Naive thymus-derived CD4-positive, alpha-beta T cell (primary cell): ENCODE results near the gene DHRS1. TPM values are rescaled to one million over a fixed set of nuclear protein-coding genes. Genes with fewer than 3 reads are reported as not detected.

Experiments used
- ATAC-seq: fragments of 150-1000 bp; cut with Tn5 transposase; 2 replicates; pipeline ENCODE4 v1.10.0; 2021; ENCODE audit warnings: mild to moderate bottlenecking, moderate library complexity
- CTCF ChIA-PET: fragments of 350-600 bp; sonication (Branson Sonifier 250); formaldehyde crosslinking; loops from one replicate; lab custom pipeline; 2021; ENCODE audit warnings: antibody characterized with exemption; lab: Charles Lee
- POLR2A ChIA-PET: fragments of 350-600 bp; sonication (Branson Sonifier 250); formaldehyde crosslinking; loops from one replicate; lab custom pipeline; 2021; ENCODE audit warnings: antibody characterized with exemption, inconsistent platforms; lab: Charles Lee
- DNase-seq, 9 donors: peaks; one replicate each; pipeline versions ENCODE4 v3.0.0 to v3.0.0-alpha.2; 2020 to 2022; ENCODE audit warnings: mixed read lengths in 1 of 9
- H3K27ac ChIP-seq: one replicate; pipeline ENCODE4 v1.7.0; 2013; ENCODE audit warnings: mild to moderate bottlenecking, low read depth, low read length, moderate library complexity
- H3K27me3 ChIP-seq, 2 donors: one replicate each; pipeline ENCODE4 v1.7.0; 2013; ENCODE audit warnings: low read length in 2 of 2, mild to moderate bottlenecking in 2 of 2, moderate library complexity in 2 of 2; ENCODE audit not compliant: control insufficient read depth in 2 of 2, insufficient read depth in 2 of 2
- H3K36me3 ChIP-seq, 3 experiments: 1 replicate in 2 of 3; 2 replicates in 1 of 3; pipeline ENCODE4 v1.7.0; 2013; ENCODE audit warnings: low read length in 3 of 3, mild to moderate bottlenecking in 3 of 3, moderate library complexity in 1 of 3; ENCODE audit not compliant: insufficient read depth in 3 of 3, control insufficient read depth in 2 of 3
- H3K4me1 ChIP-seq, 2 donors: one replicate each; pipeline ENCODE4 v1.7.0; 2013; ENCODE audit warnings: low read length in 2 of 2, mild to moderate bottlenecking in 2 of 2, moderate library complexity in 1 of 2; ENCODE audit not compliant: control insufficient read depth in 2 of 2, insufficient read depth in 2 of 2
- H3K4me3 ChIP-seq: 2 replicates; pipeline ENCODE4 v1.7.0; 2013; ENCODE audit warnings: mild to moderate bottlenecking, low read length
- H3K9me3 ChIP-seq, 3 experiments: 1 replicate in 2 of 3; 2 replicates in 1 of 3; pipeline ENCODE4 v1.7.0; 2013; ENCODE audit warnings: low read length in 3 of 3; ENCODE audit not compliant: control insufficient read depth in 2 of 3
- H3K27ac Mint-ChIP-seq, 9 donors: one replicate each; pipeline ENCODE4 v1.8.0; 2020 to 2022; ENCODE audit warnings: mixed read lengths in 9 of 9, mild to moderate bottlenecking in 8 of 9, moderate library complexity in 5 of 9, inconsistent platforms in 2 of 9
- H3K27me3 Mint-ChIP-seq, 5 donors: one replicate each; pipeline ENCODE4 v1.8.0; 2021 to 2022; ENCODE audit warnings: mixed read lengths in 5 of 5, mild to moderate bottlenecking in 1 of 5
- H3K36me3 Mint-ChIP-seq, 5 donors: one replicate each; pipeline ENCODE4 v1.8.0; 2020 to 2022; ENCODE audit warnings: mixed read lengths in 5 of 5, mild to moderate bottlenecking in 3 of 5, inconsistent platforms in 1 of 5
- H3K4me1 Mint-ChIP-seq, 7 donors: one replicate each; pipeline ENCODE4 v1.8.0; 2020 to 2022; ENCODE audit warnings: mixed read lengths in 7 of 7, mild to moderate bottlenecking in 3 of 7, inconsistent platforms in 1 of 7
- H3K4me3 Mint-ChIP-seq, 10 donors: one replicate each; pipeline ENCODE4 v1.8.0; 2020 to 2022; ENCODE audit warnings: mild to moderate bottlenecking in 10 of 10, mixed read lengths in 10 of 10, moderate library complexity in 6 of 10, inconsistent platforms in 2 of 10
- H3K9me3 Mint-ChIP-seq, 11 donors: one replicate each; pipeline ENCODE4 v1.8.0; 2020 to 2022; ENCODE audit warnings: mixed read lengths in 11 of 11, mild to moderate bottlenecking in 4 of 11, inconsistent platforms in 1 of 11, moderate library complexity in 1 of 11
- intact Hi-C, 2 donors: fragments of 100-400 bp; cut with micrococcal nuclease; formaldehyde crosslinking; loops; one replicate each; pipeline ENCODE4 v1.15.1; 2023
- polyA plus RNA-seq, 2 donors: library from polyadenylated mRNA; unstranded; fragments of 300-500 nt; fragmentation: Illumina TruSeq; gene quantifications; one replicate each; pipeline ENCODE4 v1.2.3, GENCODE V29; 2021
- total RNA-seq, 6 experiments: library from RNA in 5 of 6; stranded (reverse) in 5 of 6; gene quantifications; 1 replicate in 5 of 6; 2 replicates in 1 of 6; pipeline ENCODE4 v1.2.3 and lab custom pipeline; 2021 to 2026

Gene DHRS1
- total and polyA plus RNA-seq, 7 experiments from 2014 or later, result 21.3 to 38.4 (median 33.3) TPM

DNA sequence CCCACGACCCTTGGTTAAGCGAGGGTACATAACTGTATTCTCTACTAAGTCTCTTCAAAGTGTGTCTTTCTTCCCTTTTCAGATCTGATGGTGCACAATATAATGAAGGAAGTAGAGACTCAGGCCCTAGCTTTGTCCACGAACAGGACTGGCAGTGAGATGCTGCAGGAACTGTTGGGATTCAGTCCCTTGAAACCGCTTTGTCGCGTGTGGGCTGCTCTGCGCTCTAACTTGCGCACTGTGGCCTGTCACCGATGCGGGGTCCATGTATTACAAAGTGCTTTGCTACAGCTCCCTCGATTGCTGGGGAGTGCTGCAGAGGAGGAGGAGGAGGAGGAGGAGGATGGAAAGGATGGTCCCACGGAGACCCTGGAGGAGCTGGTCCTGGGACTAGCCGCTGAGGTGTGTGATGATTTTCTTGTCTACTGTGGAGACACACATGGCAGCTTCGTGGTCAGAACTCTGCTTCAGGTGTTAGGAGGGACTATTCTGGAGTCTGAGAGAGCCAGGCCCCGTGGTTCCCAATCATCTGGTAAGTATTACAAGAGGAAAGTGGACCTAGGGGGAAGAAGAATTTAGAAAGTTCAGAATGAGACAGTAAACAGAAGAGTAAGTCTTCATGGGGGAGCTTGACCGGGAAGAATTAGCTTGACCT, 873 bp upstream of the DHRS1 start:
- POLR2A ChIA-PET, result interaction anchor here (0.5 to 8.7 kb wide), 20 partner anchors 10 to 130 kb away, joined by 3 to 125 read pairs (median 4); partner anchors contain the start of genes CIDEB, GMPR2, KHNYN and LTB4R
- peak overlapping the region; percentile 89 to 97 (median 94) for H3K4me3 Mint-ChIP-seq
- Histone ChIP-seq H3K9me3 (no peaks in the 10 kb centered on the region), H3K36me3 (peaks cover 30 to 58% (median 40%) of the 10 kb centered on the region in 3 experiments), H3K4me3 (peak overlapping the region; percentile 83), H3K27me3 (no peaks in the 10 kb centered on the region), H3K27ac (peak overlapping the region; percentile 97), H3K4me1 (peaks cover 19 to 43% of the 10 kb centered on the region in 2 donors)
- ATAC-seq, result no peak
- H3K4me1 Mint-ChIP-seq, result peaks cover 23 to 63% (median 55%) of the 10 kb centered on the region in 7 donors
- CTCF ChIA-PET, result interaction anchor here (0.9 to 9.4 kb wide), 10 partner anchors 8 to 136 kb away, joined by 3 to 140 read pairs (median 6); partner anchors contain the start of genes CIDEB, LTB4R, LTB4R2 and MDP1
- peak overlapping the region; percentile 89 to 98 (median 95) for H3K27ac Mint-ChIP-seq
- intact Hi-C loops, result no loop called here
- H3K27me3 Mint-ChIP-seq, result no peaks in the 10 kb centered on the region
- no peak for DNase-seq
- H3K36me3 Mint-ChIP-seq, result peaks cover 0 to 45% (median 21%) of the 10 kb centered on the region in 5 donors
- peaks cover 0 to 5% (median 0%) of the 10 kb centered on the region in 11 donors for H3K9me3 Mint-ChIP-seq

DNA sequence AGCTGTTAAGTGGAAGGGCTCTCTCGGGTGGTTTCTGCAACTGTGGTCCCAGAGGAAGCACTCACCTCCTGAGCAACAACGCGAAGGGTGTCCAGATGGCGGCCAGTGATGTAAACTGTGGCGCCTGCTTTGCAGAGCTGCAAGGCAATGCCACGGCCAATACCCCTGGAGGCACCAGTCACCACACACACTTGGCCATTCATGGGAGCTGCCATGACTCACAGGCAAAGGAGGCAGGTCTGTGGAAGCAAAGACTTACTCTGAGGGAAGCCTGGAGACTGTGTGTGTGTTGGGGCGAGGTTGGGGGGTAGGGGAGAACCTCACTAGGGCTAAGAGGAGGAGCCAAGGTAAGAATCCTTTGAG, 707 bp downstream of the DHRS1 start:
- Mint-ChIP-seq H3K4me3 (peak overlapping the region; percentile 89 to 97 (median 94)), H3K4me1 (peaks cover 28 to 67% (median 55%) of the 10 kb centered on the region in 7 donors), H3K9me3 (peaks cover 0 to 5% (median 0%) of the 10 kb centered on the region in 11 donors), H3K36me3 (peaks cover 0 to 38% (median 13%) of the 10 kb centered on the region in 5 donors), H3K27me3 (no peaks in the 10 kb centered on the region), H3K27ac (peak overlapping the region; percentile 91 to 98 (median 96))
- H3K27me3 ChIP-seq, result no peaks in the 10 kb centered on the region
- DNase-seq (peak in 1 of 9 donors; percentile 26), ATAC-seq (peak; percentile 6)
- H3K36me3 ChIP-seq, result peaks cover 24 to 43% (median 31%) of the 10 kb centered on the region in 3 experiments
- POLR2A ChIA-PET, result interaction anchor here (0.6 to 8.7 kb wide), 14 partner anchors 8 to 132 kb away, joined by 3 to 125 read pairs (median 5); partner anchors contain the start of genes CIDEB, GMPR2, IPO4 and KHNYN
- H3K4me3 ChIP-seq, result peak overlapping the region; percentile 83
- intact Hi-C loops, result loop anchor here (1.0 to 5.0 kb wide), 13 partner anchors 9 to 287 kb away; partner anchors contain the start of genes RABGGTA (in 2 of the 2), CHMP4A (in 1 of the 2), DCAF11 (in 1 of the 2) and GMPR2 (in 1 of the 2)
- H3K9me3 ChIP-seq, result no peaks in the 10 kb centered on the region
- CTCF ChIA-PET, result interaction anchor here (0.9 to 9.4 kb wide), 9 partner anchors 9 to 132 kb away, joined by 3 to 140 read pairs (median 7); partner anchors contain the start of genes CIDEB, LTB4R, LTB4R2 and TINF2
- peak overlapping the region; percentile 97 for H3K27ac ChIP-seq
- peaks cover 19 to 43% of the 10 kb centered on the region in 2 donors for H3K4me1 ChIP-seq

DNA sequence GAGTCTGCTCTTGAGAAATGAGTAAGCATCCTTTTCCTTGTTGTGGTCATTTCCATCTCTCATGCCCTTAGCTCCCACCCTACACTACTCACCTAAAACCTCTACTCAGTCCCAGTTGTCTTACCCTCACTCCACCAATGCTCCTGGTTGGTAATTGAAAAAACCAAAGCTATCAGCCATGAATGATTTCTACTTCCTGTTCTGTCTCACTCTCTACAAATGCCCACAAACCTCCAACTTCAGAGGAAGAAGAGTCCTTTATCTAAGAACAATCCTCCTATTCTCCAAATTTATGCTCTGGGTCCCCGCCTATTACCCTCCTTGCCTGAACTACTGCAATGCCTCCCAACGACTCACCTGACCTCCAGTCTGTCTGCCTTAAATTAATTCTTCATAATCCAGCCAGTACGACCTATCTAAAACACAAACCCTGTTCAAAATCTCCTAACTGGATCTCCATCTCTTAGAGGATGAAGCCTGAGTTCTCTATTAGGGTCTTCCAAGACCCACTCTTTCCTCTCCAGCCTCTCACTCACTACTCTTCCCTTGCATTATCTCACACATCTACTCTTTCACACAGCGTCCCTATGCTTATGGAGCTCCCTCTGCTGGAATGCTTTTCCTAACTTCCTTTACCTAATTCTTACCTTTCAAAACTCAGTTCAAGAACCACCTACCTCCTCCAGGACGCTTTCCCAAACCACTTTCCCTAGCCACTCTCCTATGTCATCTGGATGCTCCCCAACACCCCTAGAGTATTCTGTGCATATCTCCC, 2.2 kb downstream of the DHRS1 start:
- Histone ChIP-seq H3K4me1 (peaks cover 19 to 43% of the 10 kb centered on the region in 2 donors), H3K36me3 (peaks cover 18 to 34% (median 22%) of the 10 kb centered on the region in 3 experiments), H3K4me3 (no peak overlapping the region), H3K27me3 (no peaks in the 10 kb centered on the region), H3K9me3 (no peaks in the 10 kb centered on the region), H3K27ac (peak overlapping the region; percentile 62)
- ChIA-PET POLR2A (interaction anchor here (0.6 to 8.7 kb wide), 11 partner anchors 14 to 245 kb away, joined by 3 to 125 read pairs (median 4); partner anchors contain the start of genes CARMIL3, CBLN3, CIDEB and KHNYN), CTCF (interaction anchor here (0.7 to 9.4 kb wide), 20 partner anchors 11 to 665 kb away, joined by 3 to 140 read pairs (median 4); partner anchors contain the start of genes CIDEB, LTB4R, LTB4R2 and RABGGTA)
- intact Hi-C loops, result loop anchor here (1.0 to 5.0 kb wide), 8 partner anchors 11 to 285 kb away; partner anchors contain the start of gene MDP1 (in 2 of the 2)
- no peak for ATAC-seq
- H3K27ac Mint-ChIP-seq, result peak overlapping the region; percentile 73 to 95 (median 89)
- H3K27me3 Mint-ChIP-seq, result no peaks in the 10 kb centered on the region
- H3K4me3 Mint-ChIP-seq, result peak overlapping the region; percentile 16 to 89 (median 52)
- no peak for DNase-seq
- peaks cover 0 to 27% (median 13%) of the 10 kb centered on the region in 5 donors for H3K36me3 Mint-ChIP-seq
- peaks cover 28 to 67% (median 55%) of the 10 kb centered on the region in 7 donors for H3K4me1 Mint-ChIP-seq
- H3K9me3 Mint-ChIP-seq, result peaks cover 0 to 5% (median 0%) of the 10 kb centered on the region in 11 donors

DNA sequence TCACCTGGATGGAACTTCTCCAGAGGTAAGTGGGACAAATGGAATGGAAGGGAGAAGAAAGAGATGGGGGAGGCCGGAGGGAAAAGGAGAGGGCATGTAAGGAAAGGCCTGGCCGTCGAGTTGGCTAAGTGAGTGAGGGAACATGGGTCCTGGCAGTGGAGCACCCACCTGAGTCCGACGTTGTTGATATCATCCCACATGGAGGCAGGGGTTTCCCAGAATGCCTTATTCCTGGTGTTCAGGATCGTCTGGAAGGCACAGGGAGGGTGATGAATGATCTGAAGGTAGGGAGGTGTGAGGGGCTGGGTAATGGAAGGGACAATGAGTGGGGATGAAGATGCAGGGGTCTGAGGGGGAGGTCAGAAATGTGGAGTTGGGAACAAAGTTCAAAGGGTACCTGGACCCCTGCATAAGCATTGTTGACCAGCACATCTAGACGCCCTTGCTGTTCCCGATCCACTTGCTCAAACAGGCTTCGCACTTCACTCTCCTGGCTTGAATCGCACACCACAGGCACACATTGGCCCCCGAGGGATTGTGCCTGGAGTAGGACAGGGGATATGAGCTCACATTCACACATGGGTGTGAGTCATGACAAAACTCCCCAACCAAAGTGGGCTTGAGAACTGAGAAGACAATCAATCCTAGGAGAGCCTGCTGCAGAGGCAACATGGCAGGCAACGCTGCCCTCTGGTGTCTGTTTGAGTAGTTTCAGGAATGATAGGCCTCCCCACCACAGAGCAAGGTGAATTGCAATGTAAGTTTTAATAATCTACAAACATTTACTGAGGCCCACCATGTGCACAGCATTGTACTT, 3.0 kb downstream of the DHRS1 start:
- Mint-ChIP-seq H3K27ac (peak overlapping the region; percentile 73 to 95 (median 90)), H3K4me3 (peak overlapping the region in 7 of 10 donors; percentile 5 to 89 (median 54)), H3K9me3 (peaks cover 0 to 6% (median 0%) of the 10 kb centered on the region in 11 donors), H3K4me1 (peaks cover 24 to 61% (median 48%) of the 10 kb centered on the region in 7 donors), H3K27me3 (no peaks in the 10 kb centered on the region), H3K36me3 (peaks cover 0 to 26% (median 13%) of the 10 kb centered on the region in 5 donors)
- Histone ChIP-seq H3K27me3 (no peaks in the 10 kb centered on the region), H3K9me3 (no peaks in the 10 kb centered on the region), H3K27ac (peak overlapping the region; percentile 62), H3K4me1 (peaks cover 19 to 39% of the 10 kb centered on the region in 2 donors), H3K36me3 (peaks cover 11 to 34% (median 14%) of the 10 kb centered on the region in 3 experiments), H3K4me3 (no peak overlapping the region)
- CTCF ChIA-PET, result interaction anchor here (0.7 to 9.4 kb wide), 16 partner anchors 12 to 664 kb away, joined by 3 to 140 read pairs (median 4); partner anchors contain the start of genes CIDEB, LTB4R, LTB4R2 and RABGGTA
- intact Hi-C loops, result loop anchor here (1.0 to 5.0 kb wide), 8 partner anchors 12 to 284 kb away; partner anchors contain the start of gene MDP1 (in 2 of the 2)
- peak; percentile 79 for ATAC-seq
- peak; percentile 38 to 79 (median 69) for DNase-seq
- POLR2A ChIA-PET, result interaction anchor here (1.0 to 8.7 kb wide), 7 partner anchors 15 to 134 kb away, joined by 3 to 125 read pairs (median 12); partner anchors contain the start of genes CBLN3, CIDEB, KHNYN and LTB4R

DNA sequence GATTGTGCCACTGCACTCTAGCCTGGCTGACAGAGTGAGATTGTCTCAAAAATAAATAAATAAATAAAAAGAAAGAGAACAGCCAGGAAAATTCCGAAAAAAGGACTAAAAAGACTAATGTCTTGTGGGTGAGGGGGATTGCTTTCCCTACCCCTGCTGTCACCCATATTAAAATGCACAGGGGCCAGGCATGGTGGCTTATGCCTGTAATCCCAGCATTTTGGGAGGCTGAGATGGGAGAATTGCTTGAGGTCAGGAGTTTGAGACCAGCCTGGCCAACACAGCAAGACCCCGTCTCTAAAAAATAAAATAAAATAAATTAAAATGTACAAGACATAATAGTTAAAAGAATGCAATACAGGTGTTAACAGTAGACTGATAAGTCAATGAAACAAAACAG, 6.1 kb downstream of the DHRS1 start:
- Histone ChIP-seq H3K9me3 (no peaks in the 10 kb centered on the region), H3K27ac (no peak overlapping the region), H3K27me3 (no peaks in the 10 kb centered on the region), H3K36me3 (peaks cover 13 to 49% (median 14%) of the 10 kb centered on the region in 3 experiments), H3K4me3 (no peak overlapping the region), H3K4me1 (peaks cover 2 to 17% of the 10 kb centered on the region in 2 donors)
- Mint-ChIP-seq H3K36me3 (peaks cover 0 to 40% (median 23%) of the 10 kb centered on the region in 5 donors), H3K4me1 (peaks cover 22 to 39% (median 26%) of the 10 kb centered on the region in 7 donors), H3K27ac (no peak overlapping the region), H3K27me3 (no peaks in the 10 kb centered on the region), H3K9me3 (peaks cover 0 to 2% (median 0%) of the 10 kb centered on the region in 11 donors), H3K4me3 (no peak overlapping the region)
- DNase-seq (no peak), ATAC-seq (no peak)
- ChIA-PET POLR2A (interaction anchor here (1.4 to 4.2 kb wide), 2 partner anchors 18 to 51 kb away, joined by 5 to 21 read pairs; partner anchors contain the start of genes LTB4R and TINF2), CTCF (interaction anchor here (1.5 to 1.8 kb wide), 2 partner anchors 13 to 50 kb away, joined by 5 to 13 read pairs; partner anchors contain the start of gene TINF2)
- intact Hi-C loops, result no loop called here
